Measurements from ENCODE around the gene TFDP3. TPM values are rescaled to one million over a fixed set of nuclear protein-coding genes. Genes with fewer than 3 reads are reported as not detected.

Gene TFDP3
- total RNA-seq, 4 donors from 2014 or later, result not detected

- no peak overlapping the region for H3K4me3 ChIP-seq (replicated peaks in 1 of 3)
- intact Hi-C loops (cut with DNase I), result no loop called here
- no peaks in the 10 kb centered on the region for H3K9me3 ChIP-seq
- DNase-seq, result no peak
- no peaks in the 10 kb centered on the region for H3K4me1 ChIP-seq
- TF ChIP-seq POLR2A (IDR thresholded peaks at IDR 0.05), result no peak
- TF ChIP-seq CTCF (IDR thresholded peaks at IDR 0.05), result no peak
- no peaks in the 10 kb centered on the region for H3K27me3 ChIP-seq
- WGBS, 2 donors, result 86 to 96% methylated on average over 2 of the region's 2 CpGs
- H3K36me3 ChIP-seq, result no peaks in the 10 kb centered on the region
- no peak overlapping the region for H3K27ac ChIP-seq
Observed at GRCh38 chrX:133183806-133184205, 34.3 kb downstream of the TFDP3 start.

- H3K27ac ChIP-seq, result no peak overlapping the region
- WGBS, 2 donors, result 78% methylated on average over 3 of the region's 3 CpGs; no CpG with 5 or more reads in 1 of the 2 donors
- no peaks in the 10 kb centered on the region for H3K27me3 ChIP-seq
- no peaks in the 10 kb centered on the region for H3K36me3 ChIP-seq
- no peak for DNase-seq
- H3K4me3 ChIP-seq (replicated peaks in 1 of 3), result no peak overlapping the region
- intact Hi-C loops (cut with DNase I), result no loop called here
- no peak for TF ChIP-seq CTCF (IDR thresholded peaks at IDR 0.05)
- no peak for TF ChIP-seq POLR2A (IDR thresholded peaks at IDR 0.05)
- no peaks in the 10 kb centered on the region for H3K9me3 ChIP-seq
- no peaks in the 10 kb centered on the region for H3K4me1 ChIP-seq
Observed at GRCh38 chrX:133179500-133179899, 38.7 kb downstream of the TFDP3 start.

DNA sequence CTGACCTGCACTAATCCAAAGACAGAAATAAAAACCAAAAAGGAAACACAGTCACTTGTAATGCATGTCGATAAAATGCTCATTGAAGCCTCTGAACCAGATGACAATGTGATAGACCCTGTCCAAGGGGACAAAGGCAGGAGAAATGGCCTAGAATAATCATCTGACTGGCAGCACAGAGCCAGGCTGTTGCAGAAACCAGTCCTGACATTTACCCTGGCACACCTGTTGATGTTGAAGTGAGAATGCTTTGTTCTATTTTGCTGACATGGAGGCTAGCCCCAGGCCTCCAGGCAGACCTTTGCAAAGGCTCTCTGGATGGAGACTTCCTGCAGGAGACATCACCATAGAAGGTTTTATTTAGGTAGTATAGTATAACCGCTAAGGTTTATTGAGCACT lies 41.0 kb downstream of the TFDP3 start:
- Histone ChIP-seq H3K27me3 (no peaks in the 10 kb centered on the region), H3K9me3 (no peaks in the 10 kb centered on the region), H3K4me1 (no peaks in the 10 kb centered on the region), H3K27ac (no peak overlapping the region), H3K4me3 (replicated peaks in 1 of 3) (no peak overlapping the region), H3K36me3 (no peaks in the 10 kb centered on the region)
- TF ChIP-seq CTCF (IDR thresholded peaks at IDR 0.05), result no peak
- no peak for TF ChIP-seq POLR2A (IDR thresholded peaks at IDR 0.05)
- 92 to 100% methylated on average over 2 of the region's 2 CpGs for WGBS, 2 donors
- intact Hi-C loops (cut with DNase I), result no loop called here
- DNase-seq, result no peak

DNA sequence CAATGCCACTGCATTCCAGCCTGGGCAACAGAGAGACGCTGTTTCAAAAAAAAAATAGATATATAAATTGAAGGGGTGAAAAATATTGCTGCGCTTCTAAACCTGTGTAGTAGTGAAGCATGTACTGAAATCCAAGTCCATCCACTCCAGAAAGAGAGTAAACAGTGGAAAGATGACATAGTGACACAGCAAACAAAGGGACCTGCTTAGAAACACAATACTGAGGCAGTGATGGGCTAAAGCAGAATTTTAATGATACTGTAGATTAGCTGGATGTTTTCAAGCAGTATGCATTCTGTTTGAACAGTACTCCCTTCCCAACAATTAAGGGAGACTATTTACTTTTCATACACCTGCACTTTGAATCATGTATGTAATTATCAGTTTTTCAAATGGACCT lies 42.5 kb downstream of the TFDP3 start:
- H3K4me1 ChIP-seq, result no peaks in the 10 kb centered on the region
- 83 to 88% methylated on average over 2 of the region's 2 CpGs for WGBS, 2 donors
- DNase-seq, result no peak
- intact Hi-C loops (cut with DNase I), result no loop called here
- no peaks in the 10 kb centered on the region for H3K27me3 ChIP-seq
- H3K9me3 ChIP-seq, result no peaks in the 10 kb centered on the region
- no peak overlapping the region for H3K27ac ChIP-seq
- H3K4me3 ChIP-seq (replicated peaks in 1 of 3), result no peak overlapping the region
- TF ChIP-seq POLR2A (IDR thresholded peaks at IDR 0.05) (no peak), CTCF (IDR thresholded peaks at IDR 0.05) (no peak)
- H3K36me3 ChIP-seq, result no peaks in the 10 kb centered on the region

DNA sequence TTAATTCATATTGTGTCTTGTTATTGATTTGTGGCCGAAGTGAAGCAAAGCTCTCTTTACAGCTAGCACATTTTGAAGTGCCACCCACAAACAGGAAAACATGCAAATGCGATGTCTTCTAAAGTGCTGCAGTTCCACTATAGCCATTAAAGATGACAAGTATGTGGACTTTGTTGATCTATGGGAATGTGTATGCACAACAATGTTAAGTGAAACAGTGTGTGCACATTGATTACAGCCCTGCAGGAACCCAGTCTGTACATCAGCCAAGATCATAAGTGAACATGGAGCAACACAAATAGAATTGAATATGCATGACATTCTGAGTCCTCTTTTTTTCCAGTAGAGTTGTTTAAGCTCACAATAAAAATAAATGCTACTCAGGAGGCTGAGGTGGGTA lies 43.0 kb downstream of the TFDP3 start:
- H3K9me3 ChIP-seq, result no peaks in the 10 kb centered on the region
- H3K4me1 ChIP-seq, result no peaks in the 10 kb centered on the region
- H3K27ac ChIP-seq, result no peak overlapping the region
- no peak for DNase-seq
- no peak overlapping the region for H3K4me3 ChIP-seq (replicated peaks in 1 of 3)
- H3K27me3 ChIP-seq, result no peaks in the 10 kb centered on the region
- no peak for TF ChIP-seq POLR2A (IDR thresholded peaks at IDR 0.05)
- TF ChIP-seq CTCF (IDR thresholded peaks at IDR 0.05), result no peak
- WGBS, 2 donors, result 93 to 94% methylated on average over 2 of the region's 2 CpGs
- intact Hi-C loops (cut with DNase I), result no loop called here
- no peaks in the 10 kb centered on the region for H3K36me3 ChIP-seq

All from thyroid gland (tissue), 4 donors.